Measurements from ENCODE around the gene GRK5. TPM values are rescaled to one million over a fixed set of nuclear protein-coding genes. Genes with fewer than 3 reads are reported as not detected.

GRK5 gene
- total RNA-seq, 1 experiment from 2014 or later: 29.0 TPM

DNA sequence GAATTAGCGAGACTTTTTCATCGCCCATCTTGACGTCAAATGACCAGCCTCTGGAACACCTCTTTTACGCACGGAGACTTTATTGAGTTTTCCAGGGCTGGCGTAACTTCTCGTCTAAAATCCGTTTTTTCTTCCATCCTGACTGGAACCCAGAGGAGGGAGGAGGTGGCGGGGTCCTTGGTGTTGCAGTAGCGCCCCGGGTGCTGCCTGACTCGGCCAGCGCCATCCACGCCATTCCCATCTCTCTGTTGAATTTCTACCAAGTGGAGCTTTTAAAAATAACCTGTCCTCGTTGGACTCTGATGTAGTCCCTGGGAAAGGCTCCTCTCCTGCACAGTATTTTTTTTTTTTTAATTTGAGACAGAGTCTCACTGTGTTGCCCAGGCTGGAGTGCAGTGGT, 179.3 kb downstream of the GRK5 start:
- ChIA-PET CTCF (interaction anchor here (0.7 kb wide), 1 partner anchor 450 kb away, joined by 4 read pairs; no protein-coding TSS in a partner anchor), POLR2A (interaction anchor here (0.6 kb wide), 1 partner anchor 146 kb away, joined by 13 read pairs; no protein-coding TSS in a partner anchor)
- Histone ChIP-seq H3K4me1 (ENCODE audit: control insufficient read depth, insufficient read depth, low read length) (no peaks in the 10 kb centered on the region), H3K4me3 (ENCODE audit: low read depth in 2 of 2, low read length in 2 of 2) (no peak overlapping the region), H3K27ac (ENCODE audit: low read length) (no peak overlapping the region), H3K27me3 (ENCODE audit: control insufficient read depth, insufficient read depth, low read length) (no peaks in the 10 kb centered on the region), H3K9me3 (ENCODE audit: control insufficient read depth, insufficient read depth, low read depth, low read length) (no peaks in the 10 kb centered on the region), H3K36me3 (ENCODE audit: control insufficient read depth, insufficient read depth, low read length) (no peaks in the 10 kb centered on the region)
- TF ChIP-seq TCF7L2 (IDR thresholded peaks at IDR 0.05; ENCODE audit: low read depth, low read length) (no peak), POLR2AphosphoS5 (IDR thresholded peaks at IDR 0.05; ENCODE audit: low read depth, low read length) (no peak), REST (IDR thresholded peaks at IDR 0.05; ENCODE audit: insufficient read depth in 1 of 2, low read depth in 2 of 2, low read length in 1 of 2) (no peak), SIN3A (IDR thresholded peaks at IDR 0.05; ENCODE audit: borderline replicate concordance, insufficient read depth, low read depth, low read length) (no peak)
- TF ChIP-seq, protein P1, sequence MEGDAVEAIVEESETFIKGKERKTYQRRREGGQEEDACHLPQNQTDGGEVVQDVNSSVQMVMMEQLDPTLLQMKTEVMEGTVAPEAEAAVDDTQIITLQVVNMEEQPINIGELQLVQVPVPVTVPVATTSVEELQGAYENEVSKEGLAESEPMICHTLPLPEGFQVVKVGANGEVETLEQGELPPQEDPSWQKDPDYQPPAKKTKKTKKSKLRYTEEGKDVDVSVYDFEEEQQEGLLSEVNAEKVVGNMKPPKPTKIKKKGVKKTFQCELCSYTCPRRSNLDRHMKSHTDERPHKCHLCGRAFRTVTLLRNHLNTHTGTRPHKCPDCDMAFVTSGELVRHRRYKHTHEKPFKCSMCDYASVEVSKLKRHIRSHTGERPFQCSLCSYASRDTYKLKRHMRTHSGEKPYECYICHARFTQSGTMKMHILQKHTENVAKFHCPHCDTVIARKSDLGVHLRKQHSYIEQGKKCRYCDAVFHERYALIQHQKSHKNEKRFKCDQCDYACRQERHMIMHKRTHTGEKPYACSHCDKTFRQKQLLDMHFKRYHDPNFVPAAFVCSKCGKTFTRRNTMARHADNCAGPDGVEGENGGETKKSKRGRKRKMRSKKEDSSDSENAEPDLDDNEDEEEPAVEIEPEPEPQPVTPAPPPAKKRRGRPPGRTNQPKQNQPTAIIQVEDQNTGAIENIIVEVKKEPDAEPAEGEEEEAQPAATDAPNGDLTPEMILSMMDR (IDR thresholded peaks at IDR 0.05): no peak
- in situ Hi-C loops (cut with HindIII; ENCODE audit: low pct_unique_long_range_greater_than_20kb, low sequenced_read_pairs) (no loop called here), intact Hi-C loops (cut with micrococcal nuclease; ENCODE audit: unreplicated experiment) (no loop called here)
- no TSS peak for BruUV-seq (replicated peaks)
- DNase-seq (ENCODE audit: low read depth, low spot score): no peak
- no peak for ATAC-seq

DNA sequence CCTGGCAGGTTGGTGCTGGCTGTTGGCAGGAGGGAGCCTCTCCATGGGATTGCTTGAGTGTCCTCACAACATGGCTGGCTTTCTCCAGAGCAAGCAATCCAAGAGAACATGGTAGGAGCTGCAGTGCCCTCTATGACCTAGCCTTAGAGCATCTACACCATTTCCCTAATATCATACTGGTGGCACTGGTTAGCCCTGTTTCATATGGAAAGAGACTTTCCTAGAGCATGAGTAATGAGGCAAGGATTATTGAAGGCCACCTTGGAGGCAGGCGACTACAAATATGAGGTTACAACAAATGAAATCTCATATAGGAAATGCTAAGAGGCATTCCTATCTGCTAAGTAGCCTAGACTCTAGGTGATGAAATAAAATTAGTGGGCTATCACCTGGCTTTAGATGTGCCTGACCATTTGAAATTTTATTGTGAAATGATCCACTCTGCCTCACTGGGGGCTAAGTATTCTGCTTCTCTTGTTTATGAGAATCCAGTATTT, 181.5 kb downstream of the GRK5 start:
- no peak overlapping the region for H3K4me3 ChIP-seq (ENCODE audit: low read depth in 2 of 2, low read length in 2 of 2)
- H3K36me3 ChIP-seq (ENCODE audit: control insufficient read depth, insufficient read depth, low read length): no peaks in the 10 kb centered on the region
- ChIA-PET POLR2A (no interaction called here), CTCF (no interaction called here)
- no TSS peak for BruUV-seq (replicated peaks)
- no peaks in the 10 kb centered on the region for H3K4me1 ChIP-seq (ENCODE audit: control insufficient read depth, insufficient read depth, low read length)
- ATAC-seq (no peak), DNase-seq (ENCODE audit: low read depth, low spot score) (no peak)
- H3K27ac ChIP-seq (ENCODE audit: low read length): no peak overlapping the region
- intact Hi-C loops (cut with micrococcal nuclease; ENCODE audit: unreplicated experiment): no loop called here
- no peaks in the 10 kb centered on the region for H3K27me3 ChIP-seq (ENCODE audit: control insufficient read depth, insufficient read depth, low read length)
- TF ChIP-seq POLR2AphosphoS5 (IDR thresholded peaks at IDR 0.05; ENCODE audit: low read depth, low read length) (no peak), REST (IDR thresholded peaks at IDR 0.05; ENCODE audit: insufficient read depth in 1 of 2, low read depth in 2 of 2, low read length in 1 of 2) (no peak), TCF7L2 (IDR thresholded peaks at IDR 0.05; ENCODE audit: low read depth, low read length) (no peak), SIN3A (IDR thresholded peaks at IDR 0.05; ENCODE audit: borderline replicate concordance, insufficient read depth, low read depth, low read length) (no peak)
- TF ChIP-seq, protein P1 (IDR thresholded peaks at IDR 0.05): no peak
- no peaks in the 10 kb centered on the region for H3K9me3 ChIP-seq (ENCODE audit: control insufficient read depth, insufficient read depth, low read depth, low read length)
- in situ Hi-C loops (cut with HindIII; ENCODE audit: low pct_unique_long_range_greater_than_20kb, low sequenced_read_pairs): no loop called here

Measured in Panc1 (cell line).